ENCODE measurements around the gene EXOC4. TPM values are rescaled to one million over a fixed set of nuclear protein-coding genes. Genes with fewer than 3 reads are reported as not detected.

EXOC4 gene
- total RNA-seq, 1 donor from 2014 or later, result 145 TPM

- TF ChIP-seq CTCF (IDR thresholded peaks at IDR 0.05; ENCODE audit: unreplicated experiment), result no peak
- no peaks in the 10 kb centered on the region for H3K27me3 Mint-ChIP-seq
- H3K4me3 Mint-ChIP-seq (ENCODE audit: low read depth), result no peak overlapping the region
- H3K9me3 Mint-ChIP-seq (ENCODE audit: low read depth), result no peaks in the 10 kb centered on the region
- H3K27ac Mint-ChIP-seq, result no peak overlapping the region
- no peak for DNase-seq (ENCODE audit: low spot score, unreplicated experiment)
- H3K36me3 Mint-ChIP-seq (ENCODE audit: insufficient read depth), result no peaks in the 10 kb centered on the region
- no peaks in the 10 kb centered on the region for H3K4me1 Mint-ChIP-seq (ENCODE audit: low read depth)
Measured at GRCh38 chr7:133240302-133240701, 12.6 kb upstream of the EXOC4 start.

GRCh38 chr7:133246558-133246957 is 6.3 kb upstream of the EXOC4 start:
- Mint-ChIP-seq H3K27me3 (no peaks in the 10 kb centered on the region), H3K27ac (no peak overlapping the region), H3K9me3 (ENCODE audit: low read depth) (peaks cover 11% of the 10 kb centered on the region), H3K36me3 (ENCODE audit: insufficient read depth) (no peaks in the 10 kb centered on the region), H3K4me3 (ENCODE audit: low read depth) (no peak overlapping the region), H3K4me1 (ENCODE audit: low read depth) (no peaks in the 10 kb centered on the region)
- TF ChIP-seq CTCF (IDR thresholded peaks at IDR 0.05; ENCODE audit: unreplicated experiment), result no peak
- DNase-seq (ENCODE audit: low spot score, unreplicated experiment), result no peak

- Mint-ChIP-seq H3K27ac (no peak overlapping the region), H3K36me3 (ENCODE audit: insufficient read depth) (no peaks in the 10 kb centered on the region), H3K4me3 (ENCODE audit: low read depth) (no peak overlapping the region), H3K9me3 (ENCODE audit: low read depth) (peaks cover 11% of the 10 kb centered on the region), H3K4me1 (ENCODE audit: low read depth) (peaks cover 2% of the 10 kb centered on the region), H3K27me3 (no peaks in the 10 kb centered on the region)
- TF ChIP-seq CTCF (IDR thresholded peaks at IDR 0.05; ENCODE audit: unreplicated experiment), result no peak
- DNase-seq (ENCODE audit: low spot score, unreplicated experiment), result no peak
Measured at GRCh38 chr7:133248901-133249300, 4.0 kb upstream of the EXOC4 start.

GRCh38 chr7:133252506-133252857 is 396 bp upstream of the EXOC4 start:
- H3K4me3 Mint-ChIP-seq (ENCODE audit: low read depth), result peak overlapping the region; percentile 94
- no peak for TF ChIP-seq CTCF (IDR thresholded peaks at IDR 0.05; ENCODE audit: unreplicated experiment)
- H3K27me3 Mint-ChIP-seq, result no peaks in the 10 kb centered on the region
- peaks cover 11% of the 10 kb centered on the region for H3K9me3 Mint-ChIP-seq (ENCODE audit: low read depth)
- peak overlapping the region; percentile 99 for H3K27ac Mint-ChIP-seq
- H3K4me1 Mint-ChIP-seq (ENCODE audit: low read depth), result peaks cover 17% of the 10 kb centered on the region
- H3K36me3 Mint-ChIP-seq (ENCODE audit: insufficient read depth), result peaks cover 7% of the 10 kb centered on the region
- no peak for DNase-seq (ENCODE audit: low spot score, unreplicated experiment)

- Mint-ChIP-seq H3K27ac (peak overlapping the region; percentile 99), H3K9me3 (ENCODE audit: low read depth) (peaks cover 7% of the 10 kb centered on the region), H3K4me3 (ENCODE audit: low read depth) (peak overlapping the region; percentile 94), H3K36me3 (ENCODE audit: insufficient read depth) (peaks cover 7% of the 10 kb centered on the region), H3K4me1 (ENCODE audit: low read depth) (peaks cover 17% of the 10 kb centered on the region), H3K27me3 (no peaks in the 10 kb centered on the region)
- no peak for TF ChIP-seq CTCF (IDR thresholded peaks at IDR 0.05; ENCODE audit: unreplicated experiment)
- DNase-seq (ENCODE audit: low spot score, unreplicated experiment), result no peak
Measured at GRCh38 chr7:133253519-133253875, 619 bp downstream of the EXOC4 start.

Measured in progenitor cell of endocrine pancreas (in vitro differentiated cells).